GM06990 (cell line): ENCODE data around the gene GJA1.
"Not testable (repeated sequence)": the region's sequence is repeated elsewhere in the genome, so short reads cannot be mapped to it uniquely, and the experiment has no call there.

Experiments used
- DNase-seq: peaks from one replicate; pipeline ENCODE4 v3.0.0-alpha.2; 2011; ENCODE audit not compliant: insufficient read length; ENCODE audit errors: extremely low read depth
- H3K27me3 ChIP-seq: replicated peaks from 2 replicates; pipeline ENCODE4 v1.6.0; 2011; ENCODE audit warnings: low read length; ENCODE audit not compliant: control insufficient read depth, insufficient read depth
- H3K36me3 ChIP-seq: 2 replicates; pipeline ENCODE4 v1.5.1; 2011; ENCODE audit warnings: low read length; ENCODE audit not compliant: control insufficient read depth, insufficient read depth
- H3K4me3 ChIP-seq: replicated peaks from 2 replicates; pipeline ENCODE4 v1.5.1; 2011; ENCODE audit warnings: low read depth, mild to moderate bottlenecking, control low read depth, low read length
- TF ChIP-seq, protein P1 (sequence below): IDR thresholded peaks from 2 replicates; pipeline ENCODE4 v1.5.1; 2011; ENCODE audit warnings: low read length, control low read depth, mild to moderate bottlenecking, inconsistent platforms; ENCODE audit not compliant: insufficient read depth, poor library complexity, severe bottlenecking

GJA1 gene

DNA sequence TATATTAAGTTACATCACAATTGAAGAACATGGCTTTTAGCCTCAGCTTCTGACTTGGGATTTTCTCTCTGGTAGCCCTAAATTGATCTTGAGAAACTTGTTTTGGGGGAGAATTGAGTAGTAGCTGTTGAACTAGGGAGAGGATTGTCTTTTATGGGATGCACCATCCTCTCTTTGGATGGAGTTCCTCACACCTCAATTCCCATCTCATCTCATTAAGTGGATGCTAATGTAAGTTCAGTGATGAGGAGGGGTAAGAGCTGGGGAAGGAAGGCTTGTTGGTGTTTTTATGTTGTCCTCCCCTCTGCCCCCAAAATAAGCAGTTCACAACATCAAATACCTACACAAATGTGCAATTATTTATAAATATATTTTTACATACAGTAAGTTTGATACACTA lies 4.0 kb downstream of the GJA1 start:
- no peak overlapping the region for H3K4me3 ChIP-seq
- no peak for DNase-seq
- H3K27me3 ChIP-seq = no peaks in the 10 kb centered on the region
- TF ChIP-seq, protein P1, sequence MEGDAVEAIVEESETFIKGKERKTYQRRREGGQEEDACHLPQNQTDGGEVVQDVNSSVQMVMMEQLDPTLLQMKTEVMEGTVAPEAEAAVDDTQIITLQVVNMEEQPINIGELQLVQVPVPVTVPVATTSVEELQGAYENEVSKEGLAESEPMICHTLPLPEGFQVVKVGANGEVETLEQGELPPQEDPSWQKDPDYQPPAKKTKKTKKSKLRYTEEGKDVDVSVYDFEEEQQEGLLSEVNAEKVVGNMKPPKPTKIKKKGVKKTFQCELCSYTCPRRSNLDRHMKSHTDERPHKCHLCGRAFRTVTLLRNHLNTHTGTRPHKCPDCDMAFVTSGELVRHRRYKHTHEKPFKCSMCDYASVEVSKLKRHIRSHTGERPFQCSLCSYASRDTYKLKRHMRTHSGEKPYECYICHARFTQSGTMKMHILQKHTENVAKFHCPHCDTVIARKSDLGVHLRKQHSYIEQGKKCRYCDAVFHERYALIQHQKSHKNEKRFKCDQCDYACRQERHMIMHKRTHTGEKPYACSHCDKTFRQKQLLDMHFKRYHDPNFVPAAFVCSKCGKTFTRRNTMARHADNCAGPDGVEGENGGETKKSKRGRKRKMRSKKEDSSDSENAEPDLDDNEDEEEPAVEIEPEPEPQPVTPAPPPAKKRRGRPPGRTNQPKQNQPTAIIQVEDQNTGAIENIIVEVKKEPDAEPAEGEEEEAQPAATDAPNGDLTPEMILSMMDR = no peak
- H3K36me3 ChIP-seq = no peaks in the 10 kb centered on the region

DNA sequence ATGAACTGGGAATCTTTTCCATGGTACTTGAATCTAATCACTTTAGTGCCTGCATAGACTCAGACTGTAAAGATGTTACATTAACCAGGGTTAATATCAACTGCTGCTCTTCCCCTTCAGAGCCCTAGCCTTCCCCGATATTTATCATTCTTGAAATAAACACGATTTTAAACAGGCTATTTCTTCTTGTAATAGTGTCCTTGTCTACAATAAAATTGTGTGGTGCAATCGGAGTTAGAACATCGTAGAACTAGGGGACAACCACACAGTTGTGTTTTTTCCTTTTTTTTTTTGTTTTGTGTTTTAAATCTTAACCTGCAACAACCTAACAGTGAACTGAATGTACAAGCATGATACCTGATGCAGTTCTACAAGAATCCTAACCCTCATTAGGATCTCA lies 4.5 kb downstream of the GJA1 start:
- no peak for DNase-seq
- no peaks in the 10 kb centered on the region for H3K27me3 ChIP-seq
- TF ChIP-seq, protein P1 = no peak
- no peak overlapping the region for H3K4me3 ChIP-seq
- no peaks in the 10 kb centered on the region for H3K36me3 ChIP-seq

DNA sequence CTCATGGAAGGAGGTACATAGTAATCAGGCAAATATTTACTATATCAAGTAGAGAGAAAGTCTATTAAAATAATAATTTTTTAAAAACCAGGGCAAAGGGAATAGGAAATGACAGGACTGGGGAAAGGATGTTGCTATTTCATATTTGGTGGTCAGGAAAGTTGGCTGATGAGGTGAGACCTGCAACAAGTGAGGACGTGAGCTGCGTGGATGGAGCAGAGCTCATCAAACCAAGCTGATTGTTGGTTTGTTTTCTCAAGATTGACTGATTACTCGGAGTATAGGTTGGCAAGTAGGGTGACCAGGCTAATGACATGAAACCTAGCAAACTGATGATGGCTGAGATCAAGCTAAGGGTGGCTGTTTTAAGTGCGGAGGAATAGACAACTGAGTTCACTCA lies 6.0 kb downstream of the GJA1 start:
- no peaks in the 10 kb centered on the region for H3K36me3 ChIP-seq
- H3K4me3 ChIP-seq = no peak overlapping the region
- no peak for DNase-seq
- no peaks in the 10 kb centered on the region for H3K27me3 ChIP-seq
- TF ChIP-seq, protein P1 = no peak

DNA sequence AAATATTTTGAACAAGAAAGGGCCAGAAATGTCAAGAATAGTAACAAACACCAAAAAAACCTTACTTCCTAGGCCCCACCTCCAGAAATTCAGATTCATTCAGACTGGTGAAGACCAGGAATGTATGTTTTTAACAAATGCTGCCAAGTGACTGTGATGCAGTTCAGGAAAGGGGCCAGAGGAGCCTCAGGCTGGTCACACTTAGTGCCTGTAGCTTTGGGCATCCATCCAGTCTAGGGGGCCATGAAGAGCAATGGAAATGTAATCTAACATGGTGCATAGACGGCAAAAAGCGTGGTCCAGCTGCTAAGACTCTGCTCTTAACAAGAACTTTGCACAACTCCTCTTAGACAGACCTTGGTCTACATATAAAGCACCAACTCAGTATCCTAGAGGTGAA lies 7.1 kb downstream of the GJA1 start:
- TF ChIP-seq, protein P1 = no peak
- Histone ChIP-seq H3K36me3 (no peaks in the 10 kb centered on the region), H3K4me3 (no peak overlapping the region), H3K27me3 (no peaks in the 10 kb centered on the region)
- DNase-seq = no peak

DNA sequence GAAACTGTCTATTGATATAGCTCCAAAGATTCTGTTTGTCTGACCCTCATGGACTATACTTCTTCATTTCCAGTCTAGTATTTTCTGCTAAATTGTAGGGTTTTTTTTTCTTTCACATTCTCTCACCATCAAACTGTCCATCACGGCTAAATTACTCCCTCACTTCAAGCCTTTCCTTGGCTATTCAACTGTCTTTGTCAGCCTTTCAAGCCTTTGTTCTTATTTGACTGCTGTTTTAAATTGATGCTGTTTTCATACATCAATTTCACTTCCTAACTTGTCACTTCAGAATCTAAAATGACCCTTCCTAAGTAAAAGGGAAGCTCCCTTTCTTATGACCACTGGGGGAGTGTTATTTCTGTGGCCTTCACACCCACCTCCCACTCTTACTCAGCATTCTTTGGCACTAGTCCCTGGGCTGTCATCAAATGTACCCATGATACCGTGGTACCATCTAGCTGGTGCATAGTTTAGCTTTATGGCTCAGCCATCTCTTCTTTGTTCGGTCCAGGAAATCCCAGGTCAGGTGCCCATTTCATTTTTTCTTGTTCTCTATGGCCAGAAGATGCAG lies 8.6 kb downstream of the GJA1 start:
- Histone ChIP-seq H3K27me3 (no peaks in the 10 kb centered on the region), H3K36me3 (no peaks in the 10 kb centered on the region)
- DNase-seq = no peak

DNA sequence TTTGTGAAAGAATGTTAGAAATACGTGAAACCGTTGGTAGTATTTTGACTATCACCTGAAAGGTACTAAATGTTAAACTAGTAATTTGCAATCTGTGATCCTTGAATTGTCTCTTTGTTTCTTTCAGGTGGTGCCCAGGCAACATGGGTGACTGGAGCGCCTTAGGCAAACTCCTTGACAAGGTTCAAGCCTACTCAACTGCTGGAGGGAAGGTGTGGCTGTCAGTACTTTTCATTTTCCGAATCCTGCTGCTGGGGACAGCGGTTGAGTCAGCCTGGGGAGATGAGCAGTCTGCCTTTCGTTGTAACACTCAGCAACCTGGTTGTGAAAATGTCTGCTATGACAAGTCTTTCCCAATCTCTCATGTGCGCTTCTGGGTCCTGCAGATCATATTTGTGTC lies 11.3 kb downstream of the GJA1 start:
- H3K27me3 ChIP-seq, DNase-seq, H3K36me3 ChIP-seq, H3K4me3 ChIP-seq: not testable (repeated sequence)

More for the DNA sequence above, 8.6 kb downstream of the GJA1 start:
- H3K4me3 ChIP-seq = no peak overlapping the region
- TF ChIP-seq, protein P1 = no peak

DNA sequence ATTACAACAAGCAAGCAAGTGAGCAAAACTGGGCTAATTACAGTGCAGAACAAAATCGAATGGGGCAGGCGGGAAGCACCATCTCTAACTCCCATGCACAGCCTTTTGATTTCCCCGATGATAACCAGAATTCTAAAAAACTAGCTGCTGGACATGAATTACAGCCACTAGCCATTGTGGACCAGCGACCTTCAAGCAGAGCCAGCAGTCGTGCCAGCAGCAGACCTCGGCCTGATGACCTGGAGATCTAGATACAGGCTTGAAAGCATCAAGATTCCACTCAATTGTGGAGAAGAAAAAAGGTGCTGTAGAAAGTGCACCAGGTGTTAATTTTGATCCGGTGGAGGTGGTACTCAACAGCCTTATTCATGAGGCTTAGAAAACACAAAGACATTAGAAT lies 12.3 kb downstream of the GJA1 start:
- not testable (repeated sequence) for H3K27me3 ChIP-seq, H3K36me3 ChIP-seq, H3K4me3 ChIP-seq, DNase-seq

DNA sequence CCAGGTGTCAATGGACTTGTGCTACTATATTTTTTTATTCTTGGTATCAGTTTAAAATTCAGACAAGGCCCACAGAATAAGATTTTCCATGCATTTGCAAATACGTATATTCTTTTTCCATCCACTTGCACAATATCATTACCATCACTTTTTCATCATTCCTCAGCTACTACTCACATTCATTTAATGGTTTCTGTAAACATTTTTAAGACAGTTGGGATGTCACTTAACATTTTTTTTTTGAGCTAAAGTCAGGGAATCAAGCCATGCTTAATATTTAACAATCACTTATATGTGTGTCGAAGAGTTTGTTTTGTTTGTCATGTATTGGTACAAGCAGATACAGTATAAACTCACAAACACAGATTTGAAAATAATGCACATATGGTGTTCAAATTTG lies 13.1 kb downstream of the GJA1 start:
- not testable (repeated sequence) for H3K4me3 ChIP-seq, H3K36me3 ChIP-seq, H3K27me3 ChIP-seq, DNase-seq
